ENCODE measurements around the gene SPRYD7.

The SPRYD7 gene

DNA sequence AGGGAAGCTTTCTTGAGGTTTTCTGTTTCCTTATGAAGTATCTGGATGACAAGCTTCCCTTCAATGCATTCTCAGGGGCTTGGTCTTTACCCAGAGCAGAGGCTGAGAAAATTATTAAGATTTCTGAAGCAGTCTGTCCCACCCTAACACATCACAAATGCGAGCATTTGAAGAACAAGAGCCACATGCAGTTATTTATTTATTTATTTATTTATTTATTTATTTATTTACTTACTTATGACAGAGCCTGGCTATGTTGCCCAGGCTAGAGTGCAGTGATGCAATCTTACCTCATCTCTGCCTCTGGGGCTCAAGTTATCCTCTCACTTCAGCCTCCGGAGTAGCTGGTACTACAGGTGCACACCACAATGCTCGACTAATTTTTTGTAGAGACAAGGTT, 38.4 kb downstream of the SPRYD7 start (continued):
- TF ChIP-seq, protein P1, sequence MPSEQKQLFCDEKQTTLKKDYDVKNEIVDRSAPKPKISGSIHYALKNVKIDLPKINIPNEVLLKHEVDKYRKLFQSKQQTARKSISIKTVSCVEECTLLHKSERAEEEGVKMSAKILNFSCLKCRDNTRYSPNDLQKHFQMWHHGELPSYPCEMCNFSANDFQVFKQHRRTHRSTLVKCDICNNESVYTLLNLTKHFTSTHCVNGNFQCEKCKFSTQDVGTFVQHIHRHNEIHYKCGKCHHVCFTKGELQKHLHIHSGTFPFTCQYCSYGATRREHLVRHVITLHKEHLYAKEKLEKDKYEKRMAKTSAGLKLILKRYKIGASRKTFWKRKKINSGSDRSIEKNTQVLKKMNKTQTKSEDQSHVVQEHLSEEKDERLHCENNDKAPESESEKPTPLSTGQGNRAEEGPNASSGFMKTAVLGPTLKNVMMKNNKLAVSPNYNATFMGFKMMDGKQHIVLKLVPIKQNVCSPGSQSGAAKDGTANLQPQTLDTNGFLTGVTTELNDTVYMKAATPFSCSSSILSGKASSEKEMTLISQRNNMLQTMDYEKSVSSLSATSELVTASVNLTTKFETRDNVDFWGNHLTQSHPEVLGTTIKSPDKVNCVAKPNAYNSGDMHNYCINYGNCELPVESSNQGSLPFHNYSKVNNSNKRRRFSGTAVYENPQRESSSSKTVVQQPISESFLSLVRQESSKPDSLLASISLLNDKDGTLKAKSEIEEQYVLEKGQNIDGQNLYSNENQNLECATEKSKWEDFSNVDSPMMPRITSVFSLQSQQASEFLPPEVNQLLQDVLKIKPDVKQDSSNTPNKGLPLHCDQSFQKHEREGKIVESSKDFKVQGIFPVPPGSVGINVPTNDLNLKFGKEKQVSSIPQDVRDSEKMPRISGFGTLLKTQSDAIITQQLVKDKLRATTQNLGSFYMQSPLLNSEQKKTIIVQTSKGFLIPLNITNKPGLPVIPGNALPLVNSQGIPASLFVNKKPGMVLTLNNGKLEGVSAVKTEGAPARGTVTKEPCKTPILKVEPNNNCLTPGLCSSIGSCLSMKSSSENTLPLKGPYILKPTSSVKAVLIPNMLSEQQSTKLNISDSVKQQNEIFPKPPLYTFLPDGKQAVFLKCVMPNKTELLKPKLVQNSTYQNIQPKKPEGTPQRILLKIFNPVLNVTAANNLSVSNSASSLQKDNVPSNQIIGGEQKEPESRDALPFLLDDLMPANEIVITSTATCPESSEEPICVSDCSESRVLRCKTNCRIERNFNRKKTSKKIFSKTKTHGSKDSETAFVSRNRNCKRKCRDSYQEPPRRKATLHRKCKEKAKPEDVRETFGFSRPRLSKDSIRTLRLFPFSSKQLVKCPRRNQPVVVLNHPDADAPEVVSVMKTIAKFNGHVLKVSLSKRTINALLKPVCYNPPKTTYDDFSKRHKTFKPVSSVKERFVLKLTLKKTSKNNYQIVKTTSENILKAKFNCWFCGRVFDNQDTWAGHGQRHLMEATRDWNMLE (tag by site-specific recombination; conservative IDR thresholded peaks at IDR 0.05; ENCODE audit: low read depth): peak; percentile 94
- peak; percentile 45; the same call in 1 of the 2 replicates for TF ChIP-seq ZBTB21 (tag by site-specific recombination; IDR thresholded peaks at IDR 0.05)
- TF ChIP-seq ZSCAN16 (tag by site-specific recombination; IDR thresholded peaks at IDR 0.05): no peak
- peak; percentile 67; the same call in 1 of the 2 replicates for TF ChIP-seq ZNF791 (tag by site-specific recombination; IDR thresholded peaks at IDR 0.05)
- TF ChIP-seq ZNF585B (tag by site-specific recombination; IDR thresholded peaks at IDR 0.05): no peak
- peak; percentile 83 for TF ChIP-seq ZNF558 (tag by site-specific recombination; IDR thresholded peaks at IDR 0.05)
- TF ChIP-seq GLI4 (tag by site-specific recombination; IDR thresholded peaks at IDR 0.05): no peak
- TF ChIP-seq ZBTB7A (tag by site-specific recombination; IDR thresholded peaks at IDR 0.05; ENCODE audit: low read depth): no peak
- TF ChIP-seq ZNF221 (tag by site-specific recombination; IDR thresholded peaks at IDR 0.05; ENCODE audit: borderline replicate concordance): no peak
- no peak for TF ChIP-seq SETDB1 (IDR thresholded peaks at IDR 0.05; ENCODE audit: insufficient read length, low read length)
- no peak for TF ChIP-seq ZNF830 (tag by site-specific recombination; IDR thresholded peaks at IDR 0.05; ENCODE audit: low read depth)
- TF ChIP-seq ZNF366 (tag by site-specific recombination; conservative IDR thresholded peaks at IDR 0.05): no peak
- no peak for TF ChIP-seq ZNF544 (tag by site-specific recombination; IDR thresholded peaks at IDR 0.05)
- TF ChIP-seq ZNF24 (tag by site-specific recombination; IDR thresholded peaks at IDR 0.05): no peak
- TF ChIP-seq, protein P2, sequence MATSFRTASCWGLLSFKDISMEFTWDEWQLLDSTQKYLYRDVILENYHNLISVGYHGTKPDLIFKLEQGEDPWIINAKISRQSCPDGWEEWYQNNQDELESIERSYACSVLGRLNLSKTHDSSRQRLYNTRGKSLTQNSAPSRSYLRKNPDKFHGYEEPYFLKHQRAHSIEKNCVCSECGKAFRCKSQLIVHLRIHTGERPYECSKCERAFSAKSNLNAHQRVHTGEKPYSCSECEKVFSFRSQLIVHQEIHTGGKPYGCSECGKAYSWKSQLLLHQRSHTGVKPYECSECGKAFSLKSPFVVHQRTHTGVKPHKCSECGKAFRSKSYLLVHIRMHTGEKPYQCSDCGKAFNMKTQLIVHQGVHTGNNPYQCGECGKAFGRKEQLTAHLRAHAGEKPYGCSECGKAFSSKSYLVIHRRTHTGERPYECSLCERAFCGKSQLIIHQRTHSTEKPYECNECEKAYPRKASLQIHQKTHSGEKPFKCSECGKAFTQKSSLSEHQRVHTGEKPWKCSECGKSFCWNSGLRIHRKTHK (tag by site-specific recombination; IDR thresholded peaks at IDR 0.05): no peak
- TF ChIP-seq, protein P3, sequence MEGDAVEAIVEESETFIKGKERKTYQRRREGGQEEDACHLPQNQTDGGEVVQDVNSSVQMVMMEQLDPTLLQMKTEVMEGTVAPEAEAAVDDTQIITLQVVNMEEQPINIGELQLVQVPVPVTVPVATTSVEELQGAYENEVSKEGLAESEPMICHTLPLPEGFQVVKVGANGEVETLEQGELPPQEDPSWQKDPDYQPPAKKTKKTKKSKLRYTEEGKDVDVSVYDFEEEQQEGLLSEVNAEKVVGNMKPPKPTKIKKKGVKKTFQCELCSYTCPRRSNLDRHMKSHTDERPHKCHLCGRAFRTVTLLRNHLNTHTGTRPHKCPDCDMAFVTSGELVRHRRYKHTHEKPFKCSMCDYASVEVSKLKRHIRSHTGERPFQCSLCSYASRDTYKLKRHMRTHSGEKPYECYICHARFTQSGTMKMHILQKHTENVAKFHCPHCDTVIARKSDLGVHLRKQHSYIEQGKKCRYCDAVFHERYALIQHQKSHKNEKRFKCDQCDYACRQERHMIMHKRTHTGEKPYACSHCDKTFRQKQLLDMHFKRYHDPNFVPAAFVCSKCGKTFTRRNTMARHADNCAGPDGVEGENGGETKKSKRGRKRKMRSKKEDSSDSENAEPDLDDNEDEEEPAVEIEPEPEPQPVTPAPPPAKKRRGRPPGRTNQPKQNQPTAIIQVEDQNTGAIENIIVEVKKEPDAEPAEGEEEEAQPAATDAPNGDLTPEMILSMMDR (tag by site-specific recombination; IDR thresholded peaks at IDR 0.05): no peak
- no peak for TF ChIP-seq TRIM28 (IDR thresholded peaks at IDR 0.05; ENCODE audit: borderline replicate concordance, low read length)
- TF ChIP-seq GFI1B (tag by site-specific recombination; IDR thresholded peaks at IDR 0.05): no peak
- no peak for TF ChIP-seq MYNN (tag by site-specific recombination; IDR thresholded peaks at IDR 0.05; ENCODE audit: borderline replicate concordance)
- TF ChIP-seq, protein P4, sequence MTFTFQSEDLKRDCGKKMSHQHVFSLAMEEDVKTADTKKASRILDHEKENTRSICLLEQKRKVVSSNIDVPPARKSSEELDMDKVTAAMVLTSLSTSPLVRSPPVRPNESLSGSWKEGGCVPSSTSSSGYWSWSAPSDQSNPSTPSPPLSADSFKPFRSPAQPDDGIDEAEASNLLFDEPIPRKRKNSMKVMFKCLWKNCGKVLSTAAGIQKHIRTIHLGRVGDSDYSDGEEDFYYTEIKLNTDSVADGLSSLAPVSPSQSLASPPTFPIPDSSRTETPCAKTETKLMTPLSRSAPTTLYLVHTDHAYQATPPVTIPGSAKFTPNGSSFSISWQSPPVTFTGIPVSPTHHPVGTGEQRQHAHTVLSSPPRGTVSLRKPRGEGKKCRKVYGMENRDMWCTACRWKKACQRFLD (tag by site-specific recombination; IDR thresholded peaks at IDR 0.05): no peak
- TF ChIP-seq ZNF423 (tag by site-specific recombination; IDR thresholded peaks at IDR 0.05): no peak
- TF ChIP-seq, protein P5, sequence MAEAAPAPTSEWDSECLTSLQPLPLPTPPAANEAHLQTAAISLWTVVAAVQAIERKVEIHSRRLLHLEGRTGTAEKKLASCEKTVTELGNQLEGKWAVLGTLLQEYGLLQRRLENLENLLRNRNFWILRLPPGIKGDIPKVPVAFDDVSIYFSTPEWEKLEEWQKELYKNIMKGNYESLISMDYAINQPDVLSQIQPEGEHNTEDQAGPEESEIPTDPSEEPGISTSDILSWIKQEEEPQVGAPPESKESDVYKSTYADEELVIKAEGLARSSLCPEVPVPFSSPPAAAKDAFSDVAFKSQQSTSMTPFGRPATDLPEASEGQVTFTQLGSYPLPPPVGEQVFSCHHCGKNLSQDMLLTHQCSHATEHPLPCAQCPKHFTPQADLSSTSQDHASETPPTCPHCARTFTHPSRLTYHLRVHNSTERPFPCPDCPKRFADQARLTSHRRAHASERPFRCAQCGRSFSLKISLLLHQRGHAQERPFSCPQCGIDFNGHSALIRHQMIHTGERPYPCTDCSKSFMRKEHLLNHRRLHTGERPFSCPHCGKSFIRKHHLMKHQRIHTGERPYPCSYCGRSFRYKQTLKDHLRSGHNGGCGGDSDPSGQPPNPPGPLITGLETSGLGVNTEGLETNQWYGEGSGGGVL (tag by site-specific recombination; IDR thresholded peaks at IDR 0.05): no peak
- no peak for TF ChIP-seq ZNF16 (tag by site-specific recombination; IDR thresholded peaks at IDR 0.05; ENCODE audit: low read depth)
- TF ChIP-seq ZNF596 (tag by site-specific recombination; IDR thresholded peaks at IDR 0.05): no peak
- TF ChIP-seq ZNF354C (tag by site-specific recombination; IDR thresholded peaks at IDR 0.05; ENCODE audit: borderline replicate concordance, low read depth): 0 out of 2 replicates have a peak, but pooled peaks have one; percentile 20
- no peak for TF ChIP-seq SP7 (tag by site-specific recombination; IDR thresholded peaks at IDR 0.05)
